GM12878 (cell line): Measurements from ENCODE around the gene CAMK1. TPM values are rescaled to one million over a fixed set of nuclear protein-coding genes. Genes with fewer than 3 reads are reported as not detected.
A peak's percentile ranks its signal among the peaks of the same experiment; 100 is the strongest.

Experiments used
- ATAC-seq: fragments of 200-7000 bp; cut with Tn5 transposase; 3 replicates; pipeline ENCODE4 v1.9.1; 2020; ENCODE audit warnings: mild to moderate bottlenecking, moderate library complexity
- BruUV-seq: library from RNA; stranded (reverse); fragments of 400-500 nt; replicated peaks from 2 replicates; lab custom pipeline; 2021; lab: Mats Ljungman, UMichigan
- CTCF ChIA-PET: fragments of 300-600 bp; sonication (Branson Sonifier 250); formaldehyde crosslinking; extraction: SDS; loops from one replicate; lab custom pipeline; 2021; ENCODE audit warnings: inconsistent platforms; lab: Yijun Ruan, JAX
- POLR2A ChIA-PET: fragments of 350-600 bp; formaldehyde crosslinking; extraction: SDS; loops from one replicate; lab custom pipeline; 2021; ENCODE audit warnings: inconsistent platforms; lab: Charles Lee
- RAD21 ChIA-PET: fragments of 300-600 bp; sonication (Branson Sonifier 250); formaldehyde crosslinking; loops from one replicate; lab custom pipeline; 2023; ENCODE audit warnings: antibody characterized with exemption; ENCODE audit not compliant: unreplicated experiment; lab: Charles Lee
- SMC1A ChIA-PET: fragments of 300-600 bp; sonication (Branson Sonifier 250); formaldehyde crosslinking; loops from one replicate; lab custom pipeline; 2023; ENCODE audit not compliant: unreplicated experiment, uncharacterized antibody; lab: Charles Lee
- DNase-seq: peaks from one replicate; pipeline ENCODE4 v3.0.0-alpha.2; 2011; ENCODE audit warnings: low read depth, low spot score
- FAIRE-seq: peaks from 3 replicates; lab custom pipeline; 2011; peaks lifted over from hg19 to GRCh38; lab: Jason Lieb, UNC
- H2AFZ ChIP-seq: 2 replicates; pipeline ENCODE4 v1.6.0; 2011; ENCODE audit warnings: low read depth, low read length, control low read depth; ENCODE audit not compliant: control insufficient read depth
- H3K27ac ChIP-seq: 2 replicates; pipeline ENCODE4 v1.5.1; 2011; ENCODE audit warnings: control low read depth; ENCODE audit not compliant: control insufficient read depth, insufficient read depth
- H3K27me3 ChIP-seq, 2 experiments: replicated peaks in 1 of 2; 2 replicates each; pipeline versions ENCODE4 v1.6.0 to v1.6.1; 2011; ENCODE audit warnings: low read length in 1 of 2; ENCODE audit not compliant: control insufficient read depth in 2 of 2, insufficient read depth in 2 of 2
- H3K36me3 ChIP-seq, 2 experiments: 2 replicates each; pipeline ENCODE4 v1.5.1; 2011; ENCODE audit warnings: low read length in 1 of 2; ENCODE audit not compliant: control insufficient read depth in 2 of 2, insufficient read depth in 2 of 2
- H3K4me1 ChIP-seq: 2 replicates; pipeline ENCODE4 v1.6.1; 2011; ENCODE audit warnings: mild to moderate bottlenecking, low read length, moderate library complexity, mixed read lengths; ENCODE audit not compliant: control insufficient read depth, insufficient read depth
- H3K4me2 ChIP-seq: 2 replicates; pipeline ENCODE4 v1.6.0; 2011; ENCODE audit warnings: control low read depth; ENCODE audit not compliant: control insufficient read depth, insufficient read depth
- H3K4me3 ChIP-seq: fragments of 200-600 bp; sonication (generic); 2 replicates; pipeline ENCODE4 v1.5.1; 2016
- H3K79me2 ChIP-seq: 2 replicates; pipeline ENCODE4 v1.6.0; 2011; ENCODE audit warnings: low read length; ENCODE audit not compliant: control insufficient read depth, insufficient read depth
- H3K9ac ChIP-seq: 2 replicates; pipeline ENCODE4 v1.8.0; 2011; ENCODE audit warnings: low read length, control low read depth, mixed read lengths; ENCODE audit not compliant: control insufficient read depth, insufficient read depth
- H3K9me3 ChIP-seq: replicated peaks from 3 replicates; pipeline ENCODE4 v1.5.1; 2011; ENCODE audit warnings: mild to moderate bottlenecking, low read length; ENCODE audit not compliant: control insufficient read depth, insufficient read depth
- H4K20me1 ChIP-seq: 2 replicates; pipeline ENCODE4 v1.6.0; 2011; ENCODE audit not compliant: control insufficient read depth, insufficient read depth
- ATF3 ChIP-seq: IDR thresholded peaks from 2 replicates; pipeline ENCODE4 v1.6.1; 2011; ENCODE audit warnings: low read depth, mild to moderate bottlenecking, low read length, moderate library complexity, borderline replicate concordance; ENCODE audit errors: extremely low read depth
- BCL3 ChIP-seq: IDR thresholded peaks from 2 replicates; pipeline ENCODE4 v1.6.1; 2011; ENCODE audit warnings: borderline replicate concordance, low read depth, mild to moderate bottlenecking, moderate library complexity, low read length; ENCODE audit not compliant: insufficient read depth, poor library complexity, severe bottlenecking
- BHLHE40 ChIP-seq, 2 experiments: fragments of 450-650 bp in 1 of 2; IDR thresholded peaks; 2 replicates each; pipeline ENCODE4 v1.6.1; 2011 to 2017; ENCODE audit warnings: low read depth in 2 of 2, borderline replicate concordance in 1 of 2, improper control_type of control experiment in 1 of 2, low read length in 1 of 2, mild to moderate bottlenecking in 1 of 2
- PKNOX1 ChIP-seq: fragments of 450-650 bp; IDR thresholded peaks from 2 replicates; pipeline ENCODE4 v1.6.1; 2016; ENCODE audit warnings: mild to moderate bottlenecking
- POLR2A ChIP-seq: IDR thresholded peaks from 2 replicates; pipeline ENCODE4 v1.6.1; 2011; ENCODE audit warnings: low read depth, mild to moderate bottlenecking, low read length
- RB1 ChIP-seq: fragments of 450-650 bp; formaldehyde crosslinking; IDR thresholded peaks from 2 replicates; pipeline ENCODE4 v1.6.1; 2017; ENCODE audit warnings: mild to moderate bottlenecking, borderline replicate concordance
- SIN3A ChIP-seq: IDR thresholded peaks from 2 replicates; pipeline ENCODE4 v1.6.1; 2012; ENCODE audit warnings: low read depth, low read length, improper control_type of control experiment
- SPI1 ChIP-seq: IDR thresholded peaks from 2 replicates; pipeline ENCODE4 v1.6.1; 2011; ENCODE audit warnings: low read depth, mild to moderate bottlenecking, low read length, moderate library complexity, borderline replicate concordance; ENCODE audit not compliant: insufficient read depth
- WGBS: methylation state at CpG from one replicate; pipeline ENCODE4 v1.1.6; 2016; ENCODE audit warnings: low lambda C conversion rate; ENCODE audit not compliant: insufficient replicate concordance, insufficient coverage; ENCODE audit errors: missing lambda C conversion rate; 5-methylcytosine and 5-hydroxymethylcytosine counted together
- in situ Hi-C: fragments of 300-500 bp; cut with MboI; formaldehyde crosslinking; loops from 9 replicates; pipeline ENCODE4 v1.14.3; 2018; ENCODE audit warnings: mixed read lengths
- intact Hi-C: fragments of 100-400 bp; cut with micrococcal nuclease; formaldehyde crosslinking; loops from one replicate; pipeline ENCODE4 v1.14.2; 2022; ENCODE audit not compliant: unreplicated experiment
- polyA plus RNA-seq, 11 experiments: library from polyadenylated mRNA; depleted of rRNA in 4 of 11; unstranded in 6 of 11; stranded (reverse) in 5 of 11; fragments of >200 nt; fragmentation: Nextera tagmentation in 4 of 11; fragmentation: Illumina TruSeq in 1 of 11; extraction: Ambion mirVana in 4 of 11; extraction: Trizol in 1 of 11; gene quantifications; 1 replicate in 1 of 11; 2 replicates in 10 of 11; pipeline versions ENCODE4 v1.2.1 to v1.2.3, GENCODE V29; 2011 to 2016; ENCODE audit warnings: inconsistent platforms in 2 of 11, missing spikeins in 2 of 11, low read depth in 1 of 11
- total RNA-seq, 4 experiments: library from RNA; depleted of rRNA in 3 of 4; stranded (reverse); fragments of >200 nt in 3 of 4; fragmentation: Illumina TruSeq in 1 of 4; extraction: Trizol in 1 of 4; gene quantifications; 2 replicates each; pipeline versions ENCODE4 v1.2.1 to v1.2.3, GENCODE V29; 2013 to 2021

Gene CAMK1
- total and polyA plus RNA-seq, 10 of the 15 experiments (the other 5 are each of a cell fraction or from before 2014, with no cell fraction given), result 0.24 to 2.1 (median 0.51) TPM; not detected in 2

- Histone ChIP-seq H3K9ac (no peak overlapping the region), H3K4me2 (no peak overlapping the region), H3K27ac (no peak overlapping the region), H2AFZ (no peak overlapping the region), H3K4me1 (no peaks in the 10 kb centered on the region), H3K4me3 (no peak overlapping the region), H3K9me3 (no peaks in the 10 kb centered on the region), H3K27me3 (no peaks in the 10 kb centered on the region), H3K79me2 (peaks cover 5% of the 10 kb centered on the region), H4K20me1 (no peaks in the 10 kb centered on the region), H3K36me3 (peaks cover 37 to 41% of the 10 kb centered on the region in 2 experiments)
- ATAC-seq (no peak), DNase-seq (no peak), FAIRE-seq (no peak)
- RAD21 ChIA-PET, result no interaction called here
- TF ChIP-seq POLR2A (0 out of 2 replicates have a peak, but pooled peaks have one; percentile 8), BHLHE40 (IDR thresholded peaks at IDR 0.05; ENCODE audit: borderline replicate concordance in 1 of 2, low read depth in 2 of 2, low read length in 1 of 2) (no peak)
- 91% methylated on average over 12 of the region's 12 CpGs for WGBS
- no TSS peak for BruUV-seq
- CTCF ChIA-PET, result no interaction called here
- in situ Hi-C loops (no loop called here), intact Hi-C loops (no loop called here)
- POLR2A ChIA-PET, result no interaction called here
- SMC1A ChIA-PET, result no interaction called here
These were observed 24.2 kb downstream of the CAMK1 start for GRCh38 chr3:9745521-9745920.

GRCh38 chr3:9744162-9744561 lies 25.6 kb downstream of the CAMK1 start:
- no peak overlapping the region for H2AFZ ChIP-seq
- H3K27me3 ChIP-seq, result no peaks in the 10 kb centered on the region
- WGBS, result 97% methylated on average over 7 of the region's 13 CpGs
- ChIA-PET SMC1A (no interaction called here), CTCF (no interaction called here), POLR2A (interaction anchor here (0.8 kb wide), 1 partner anchor 11 kb away, joined by 3 read pairs; no protein-coding TSS in a partner anchor), RAD21 (no interaction called here)
- H3K9me3 ChIP-seq, result no peaks in the 10 kb centered on the region
- TF ChIP-seq ATF3 (no peak), SPI1 (no peak), SIN3A (no peak), BCL3 (no peak), PKNOX1 (no peak), RB1 (no peak)
- no peak overlapping the region for H3K9ac ChIP-seq
- H3K4me2 ChIP-seq, result no peak overlapping the region
- BruUV-seq, result no TSS peak
- intact Hi-C loops (no loop called here), in situ Hi-C loops (no loop called here)
- H3K4me1 ChIP-seq, result no peaks in the 10 kb centered on the region
- H3K36me3 ChIP-seq, result peaks cover 42 to 49% of the 10 kb centered on the region in 2 experiments
- H4K20me1 ChIP-seq, result no peaks in the 10 kb centered on the region
- H3K79me2 ChIP-seq, result no peaks in the 10 kb centered on the region
- no peak for DNase-seq
- no peak for FAIRE-seq
- H3K4me3 ChIP-seq, result no peak overlapping the region
- no peak overlapping the region for H3K27ac ChIP-seq
- ATAC-seq, result no peak
